B cell (primary cell): Measurements from ENCODE around the gene CTNNA1. TPM values are rescaled to one million over a fixed set of nuclear protein-coding genes. Genes with fewer than 3 reads are reported as not detected.

ENCODE experiments used
- ATAC-seq: fragments of 200-7000 bp; cut with Tn5 transposase; one replicate; pipeline ENCODE4 v1.10.0; 2021; ENCODE audit warnings: low read depth, mild to moderate bottlenecking, moderate number of reproducible peaks, moderate library complexity
- CTCF ChIA-PET: fragments of 350-600 bp; sonication (Branson Sonifier 250); formaldehyde crosslinking; loops from one replicate; lab custom pipeline; 2021; ENCODE audit warnings: antibody characterized with exemption, inconsistent platforms; lab: Charles Lee
- POLR2A ChIA-PET: fragments of 350-600 bp; sonication (Branson Sonifier 250); formaldehyde crosslinking; loops from one replicate; lab custom pipeline; 2021; ENCODE audit warnings: antibody characterized with exemption; lab: Charles Lee
- DNase-seq: peaks from one replicate; pipeline ENCODE4 v3.0.0; 2013
- H2AFZ ChIP-seq: 2 replicates; pipeline ENCODE4 v1.6.1; 2012; ENCODE audit warnings: mild to moderate bottlenecking, low read depth, low read length; ENCODE audit not compliant: insufficient read depth, poor library complexity, severe bottlenecking
- H3K27ac ChIP-seq, 2 donors: 1 replicate in 1 of 2; 2 replicates in 1 of 2; pipeline ENCODE4 v1.5.1; 2012 to 2013; ENCODE audit warnings: low read length in 2 of 2, mild to moderate bottlenecking in 2 of 2, moderate library complexity in 1 of 2
- H3K27me3 ChIP-seq, 4 experiments: fragments of 200-600 bp in 1 of 4; sonication (generic) in 1 of 4; replicated peaks in 1 of 4; 1 replicate in 2 of 4; 2 replicates in 2 of 4; pipeline versions ENCODE4 v1.6.1 to v1.7.0; 2013 to 2016; ENCODE audit warnings: low read length in 3 of 4, mild to moderate bottlenecking in 2 of 4, mixed read lengths in 1 of 4, moderate library complexity in 1 of 4; ENCODE audit not compliant: insufficient read depth in 4 of 4, control insufficient read depth in 3 of 4; ENCODE audit errors: control extremely low read depth in 1 of 4
- H3K36me3 ChIP-seq, 2 experiments: replicated peaks in 1 of 2; 1 replicate in 1 of 2; 2 replicates in 1 of 2; pipeline versions ENCODE4 v1.6.1 to v1.7.1; 2013; ENCODE audit warnings: low read length in 1 of 2; ENCODE audit not compliant: insufficient read depth in 2 of 2, control insufficient read depth in 1 of 2; ENCODE audit errors: control extremely low read depth in 1 of 2, extremely low read depth in 1 of 2
- H3K4me1 ChIP-seq, 2 donors: fragments of 200-600 bp in 1 of 2; sonication (generic) in 1 of 2; 1 replicate in 1 of 2; 2 replicates in 1 of 2; pipeline versions ENCODE4 v1.5.1 to v1.6.1; 2013 to 2017; ENCODE audit warnings: low read length in 2 of 2; ENCODE audit not compliant: control insufficient read depth in 2 of 2, insufficient read depth in 2 of 2
- H3K4me2 ChIP-seq: replicated peaks from 2 replicates; pipeline ENCODE3; 2012; ENCODE audit warnings: mild to moderate bottlenecking, low read depth, low read length; ENCODE audit not compliant: poor library complexity, severe bottlenecking
- H3K4me3 ChIP-seq, 5 experiments: fragments of 200-600 bp in 1 of 5; sonication (generic) in 1 of 5; 1 replicate in 3 of 5; 2 replicates in 2 of 5; pipeline versions ENCODE4 v1.5.1 to v1.7.0; 2011 to 2016; ENCODE audit warnings: low read length in 4 of 5, mild to moderate bottlenecking in 4 of 5, low read depth in 2 of 5, control low read depth in 1 of 5, moderate library complexity in 1 of 5; ENCODE audit not compliant: insufficient read depth in 1 of 5; ENCODE audit errors: control extremely low read depth in 1 of 5, extremely low read depth in 1 of 5
- H3K79me2 ChIP-seq: fragments of 200-600 bp; sonication (generic); one replicate; pipeline ENCODE4 v1.6.0; 2016; ENCODE audit warnings: low read length; ENCODE audit not compliant: control insufficient read depth, insufficient read depth
- H3K9ac ChIP-seq: fragments of 200-600 bp; sonication (generic); 2 replicates; pipeline ENCODE4 v1.6.1; 2017; ENCODE audit warnings: mild to moderate bottlenecking, low read length, moderate library complexity
- H3K9me3 ChIP-seq, 3 donors: one replicate each; pipeline versions ENCODE4 v1.6.1 to v1.7.1; 2013; ENCODE audit warnings: low read length in 2 of 3; ENCODE audit not compliant: control insufficient read depth in 2 of 3, insufficient read depth in 1 of 3; ENCODE audit errors: control extremely low read depth in 1 of 3
- H4K20me1 ChIP-seq: 2 replicates; pipeline ENCODE4 v1.6.0; 2012; ENCODE audit warnings: mild to moderate bottlenecking, low read length; ENCODE audit not compliant: insufficient read depth, control insufficient read depth, poor library complexity, severe bottlenecking
- H3K27ac Mint-ChIP-seq: one replicate; pipeline ENCODE4 v1.8.0; 2021; ENCODE audit warnings: mixed read lengths
- H3K27me3 Mint-ChIP-seq: one replicate; pipeline ENCODE4 v1.8.0; 2021; ENCODE audit warnings: mixed read lengths
- H3K4me1 Mint-ChIP-seq: one replicate; pipeline ENCODE4 v1.8.0; 2021; ENCODE audit warnings: mixed read lengths
- H3K4me3 Mint-ChIP-seq: one replicate; pipeline ENCODE4 v1.8.0; 2021; ENCODE audit warnings: mixed read lengths
- H3K9me3 Mint-ChIP-seq: one replicate; pipeline ENCODE4 v1.8.0; 2022; ENCODE audit warnings: mixed read lengths; ENCODE audit not compliant: insufficient read depth
- EZH2 ChIP-seq: IDR thresholded peaks from 2 replicates; pipeline ENCODE4 v1.6.1; 2012; ENCODE audit warnings: borderline replicate concordance, low read depth, mild to moderate bottlenecking, moderate library complexity, low read length; ENCODE audit not compliant: insufficient read depth, poor library complexity, severe bottlenecking
- WGBS: methylation state at CpG from one replicate; pipeline ENCODE4 v1.1.5; 2013; ENCODE audit warnings: missing lambda C conversion rate; ENCODE audit not compliant: insufficient coverage; 5-methylcytosine and 5-hydroxymethylcytosine counted together
- intact Hi-C: fragments of 100-400 bp; cut with micrococcal nuclease; formaldehyde crosslinking; loops from one replicate; pipeline ENCODE4 v1.10.0; 2022
- polyA plus RNA-seq: library from polyadenylated mRNA; depleted of rRNA; stranded (reverse); fragments of >200 nt; gene quantifications from 2 replicates; pipeline ENCODE4 v1.2.3, GENCODE V29; 2012
- total RNA-seq, 2 donors: library from RNA; stranded (reverse); fragments of 120-200 nt in 1 of 2; gene quantifications; 1 replicate in 1 of 2; 2 replicates in 1 of 2; pipeline versions ENCODE4 v1.2.3 to v1.2.4, GENCODE V29; 2013 to 2022
- TF ChIP-seq, protein P1 (sequence below): fragments of 200-600 bp; IDR thresholded peaks from one replicate; pipeline ENCODE4 v1.8.0; 2022; ENCODE audit warnings: antibody characterized with exemption, mild to moderate bottlenecking

The CTNNA1 gene
- total and polyA plus RNA-seq, 2 donors (not counting 1 experiment from before 2014, with no cell fraction given) = 22.7 to 96.0 TPM

DNA sequence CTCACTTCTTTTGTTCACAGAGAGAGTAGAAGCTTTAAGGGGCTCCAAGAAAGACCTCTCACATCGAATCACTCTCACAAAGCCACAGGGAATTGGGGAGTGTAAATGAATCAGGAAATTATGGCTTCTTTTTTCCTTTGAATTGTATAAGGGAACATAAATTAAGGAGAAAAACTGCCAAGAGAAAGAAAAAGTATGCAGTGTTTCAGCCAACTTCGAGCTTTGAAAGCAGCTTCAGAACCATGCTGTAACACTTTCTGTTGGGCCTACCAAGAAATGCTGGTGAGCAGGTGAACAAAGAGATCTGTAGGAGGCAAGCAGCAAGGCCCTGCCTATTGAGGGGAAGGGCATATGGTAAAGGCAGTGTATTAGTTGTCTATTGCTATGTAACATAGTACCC lies 33.4 kb upstream of the CTNNA1 start:
- Histone ChIP-seq H3K9me3 (no peaks in the 10 kb centered on the region), H3K4me1 (no peaks in the 10 kb centered on the region), H3K27me3 (peaks cover 0 to 7% (median 3%) of the 10 kb centered on the region in 4 experiments), H3K27ac (no peak overlapping the region), H4K20me1 (no peaks in the 10 kb centered on the region), H3K9ac (no peak overlapping the region), H3K79me2 (no peaks in the 10 kb centered on the region), H2AFZ (no peak overlapping the region), H3K4me2 (no peak overlapping the region), H3K4me3 (no peak overlapping the region), H3K36me3 (no peaks in the 10 kb centered on the region)
- no peak for DNase-seq
- ChIA-PET POLR2A (no interaction called here), CTCF (interaction anchor here (0.9 kb wide), 1 partner anchor 140 kb away, joined by 3 read pairs; no protein-coding TSS in a partner anchor)
- H3K4me1 Mint-ChIP-seq = no peaks in the 10 kb centered on the region
- no peak overlapping the region for H3K27ac Mint-ChIP-seq
- ATAC-seq = no peak
- H3K4me3 Mint-ChIP-seq = no peak overlapping the region
- TF ChIP-seq, protein P1, sequence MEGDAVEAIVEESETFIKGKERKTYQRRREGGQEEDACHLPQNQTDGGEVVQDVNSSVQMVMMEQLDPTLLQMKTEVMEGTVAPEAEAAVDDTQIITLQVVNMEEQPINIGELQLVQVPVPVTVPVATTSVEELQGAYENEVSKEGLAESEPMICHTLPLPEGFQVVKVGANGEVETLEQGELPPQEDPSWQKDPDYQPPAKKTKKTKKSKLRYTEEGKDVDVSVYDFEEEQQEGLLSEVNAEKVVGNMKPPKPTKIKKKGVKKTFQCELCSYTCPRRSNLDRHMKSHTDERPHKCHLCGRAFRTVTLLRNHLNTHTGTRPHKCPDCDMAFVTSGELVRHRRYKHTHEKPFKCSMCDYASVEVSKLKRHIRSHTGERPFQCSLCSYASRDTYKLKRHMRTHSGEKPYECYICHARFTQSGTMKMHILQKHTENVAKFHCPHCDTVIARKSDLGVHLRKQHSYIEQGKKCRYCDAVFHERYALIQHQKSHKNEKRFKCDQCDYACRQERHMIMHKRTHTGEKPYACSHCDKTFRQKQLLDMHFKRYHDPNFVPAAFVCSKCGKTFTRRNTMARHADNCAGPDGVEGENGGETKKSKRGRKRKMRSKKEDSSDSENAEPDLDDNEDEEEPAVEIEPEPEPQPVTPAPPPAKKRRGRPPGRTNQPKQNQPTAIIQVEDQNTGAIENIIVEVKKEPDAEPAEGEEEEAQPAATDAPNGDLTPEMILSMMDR = no peak
- TF ChIP-seq EZH2 = no peak
- H3K9me3 Mint-ChIP-seq = no peaks in the 10 kb centered on the region
- intact Hi-C loops = no loop called here
- H3K27me3 Mint-ChIP-seq = peaks cover 18% of the 10 kb centered on the region
- WGBS = 57% methylated on average over 1 of the region's 2 CpGs

DNA sequence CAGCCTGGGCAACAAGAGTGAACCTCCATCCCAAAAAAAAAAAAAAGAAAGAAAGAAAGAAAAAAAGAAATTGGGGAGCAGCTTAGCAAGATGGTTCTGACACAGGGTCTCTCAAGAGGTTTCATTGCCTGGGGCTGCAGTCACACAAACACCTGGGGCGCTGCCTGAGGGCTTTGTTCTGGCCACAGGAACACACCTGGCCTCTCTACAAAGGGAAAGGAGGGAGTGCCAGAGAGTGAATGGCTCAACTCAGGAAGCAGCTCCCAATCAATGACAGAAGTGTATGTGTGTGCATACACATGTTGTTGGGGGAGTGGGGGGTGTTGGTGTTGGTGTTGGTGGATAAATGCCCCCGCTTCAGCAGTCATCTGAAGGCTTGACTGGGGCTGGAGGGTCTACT lies 32.4 kb upstream of the CTNNA1 start:
- TF ChIP-seq, protein P1 = no peak
- no peak for TF ChIP-seq EZH2
- Mint-ChIP-seq H3K4me3 (no peak overlapping the region), H3K4me1 (no peaks in the 10 kb centered on the region), H3K9me3 (no peaks in the 10 kb centered on the region), H3K27ac (no peak overlapping the region), H3K27me3 (peaks cover 18% of the 10 kb centered on the region)
- no peaks in the 10 kb centered on the region for H3K79me2 ChIP-seq
- DNase-seq (no peak), ATAC-seq (no peak)
- no peaks in the 10 kb centered on the region for H3K36me3 ChIP-seq
- ChIA-PET POLR2A (no interaction called here), CTCF (interaction anchor here (0.6 kb wide), 1 partner anchor 18 kb away, joined by 3 read pairs; no protein-coding TSS in a partner anchor)
- no peak overlapping the region for H3K4me3 ChIP-seq
- no peaks in the 10 kb centered on the region for H3K4me1 ChIP-seq
- H4K20me1 ChIP-seq = no peaks in the 10 kb centered on the region
- H3K4me2 ChIP-seq = no peak overlapping the region
- H3K27ac ChIP-seq = no peak overlapping the region
- H3K9ac ChIP-seq = no peak overlapping the region
- no peaks in the 10 kb centered on the region for H3K9me3 ChIP-seq
- intact Hi-C loops = no loop called here
- 72% methylated on average over 2 of the region's 2 CpGs for WGBS
- peaks cover 0 to 7% (median 3%) of the 10 kb centered on the region in 4 experiments for H3K27me3 ChIP-seq
- no peak overlapping the region for H2AFZ ChIP-seq
